Pancreas (tissue), 10 donors: Measurements from ENCODE around the gene S1PR3. TPM values are rescaled to one million over a fixed set of nuclear protein-coding genes. Genes with fewer than 3 reads are reported as not detected.

Source experiments
- ATAC-seq, 4 donors: fragments of 200-7000 bp; cut with Tn5 transposase; one replicate each; pipeline versions ENCODE4 v1.8.0 to v1.9.1; 2020; ENCODE audit warnings: mild to moderate bottlenecking in 4 of 4, moderate library complexity in 4 of 4
- DNase-seq, 6 donors: peaks; one replicate each; pipeline ENCODE4 v3.0.0-alpha.2; 2020
- FAIRE-seq: peaks from 2 replicates; lab custom pipeline; 2012; peaks lifted over from hg19 to GRCh38; lab: Jason Lieb, UNC
- H3K27ac ChIP-seq, 4 donors: fragments of 200-600 bp; sonication (generic); 1 replicate in 3 of 4; 2 replicates in 1 of 4; pipeline versions ENCODE4 v1.5.0 to v1.8.0; 2020
- H3K27me3 ChIP-seq, 4 donors: fragments of 200-600 bp; one replicate each; pipeline ENCODE4 v1.8.0; 2021
- H3K36me3 ChIP-seq, 3 donors: fragments of 200-600 bp; sonication (generic) in 1 of 3; one replicate each; pipeline versions ENCODE4 v1.5.0 to v1.8.0; 2020 to 2021
- H3K4me1 ChIP-seq, 3 donors: fragments of 200-600 bp; one replicate each; pipeline ENCODE4 v1.8.0; 2021
- H3K4me3 ChIP-seq, 4 donors: fragments of 200-600 bp; sonication (generic) in 2 of 4; one replicate each; pipeline versions ENCODE4 v1.5.0 to v1.8.0; 2020 to 2021
- H3K9me3 ChIP-seq, 4 donors: fragments of 200-600 bp; one replicate each; pipeline ENCODE4 v1.8.0; 2021
- WGBS, 2 donors: extraction: QIAGEN DNeasy Blood & Tissue Kit; methylation state at CpG; one replicate each; pipeline ENCODE4 v1.1.7; 2013; 5-methylcytosine and 5-hydroxymethylcytosine counted together
- intact Hi-C, 3 donors: fragments of 100-400 bp; cut with DNase I; formaldehyde crosslinking; loops; one replicate each; pipeline versions ENCODE4 v1.11.1 to v1.14.2; 2022
- polyA plus RNA-seq, 2 donors: library from polyadenylated mRNA; stranded (reverse); fragments of 200-250 nt; gene quantifications; one replicate each; pipeline ENCODE4 v1.2.3, GENCODE V29; 2013
- total RNA-seq, 6 donors: library from RNA; stranded (reverse); fragmentation: NEBNext Ultra II Directional in 4 of 6; extraction: Animal tissue kit (Norgen Biotek cat#: 25700) in 4 of 6; gene quantifications; one replicate each; pipeline versions ENCODE4 v1.2.1 to v1.2.4, GENCODE V29; 2021 to 2023
- TF ChIP-seq, protein P1 (sequence below), 4 donors: fragments of 200-600 bp; sonication (generic) in 3 of 4; IDR thresholded peaks; one replicate each; pipeline versions ENCODE4 v1.5.0 to v1.8.0; 2021; ENCODE audit warnings: antibody characterized with exemption in 4 of 4
- donor health status: healthy with polysubstance abuse.
- donor health status: DM: no; HTN: no; CAD: no; lungs with moderate emphysema.
- donor health status: DM: no; HTN: no; CAD: no.
- donor health status: control.
- donor health status: control.
- donor health status: Bipolar disorder and iron deficiency.
- donor health status: DM: yes; HTN: yes; CAD: no.
- donor health status: DM: no; HTN: no; CAD: no.
- donor health status: DM: no; HTN: no; CAD: no.
- donor health status: DM: yes; HTN: yes; CAD: no.

Gene S1PR3
- total and polyA plus RNA-seq, 8 donors = 1.4 to 4.1 (median 2.2) TPM

DNA sequence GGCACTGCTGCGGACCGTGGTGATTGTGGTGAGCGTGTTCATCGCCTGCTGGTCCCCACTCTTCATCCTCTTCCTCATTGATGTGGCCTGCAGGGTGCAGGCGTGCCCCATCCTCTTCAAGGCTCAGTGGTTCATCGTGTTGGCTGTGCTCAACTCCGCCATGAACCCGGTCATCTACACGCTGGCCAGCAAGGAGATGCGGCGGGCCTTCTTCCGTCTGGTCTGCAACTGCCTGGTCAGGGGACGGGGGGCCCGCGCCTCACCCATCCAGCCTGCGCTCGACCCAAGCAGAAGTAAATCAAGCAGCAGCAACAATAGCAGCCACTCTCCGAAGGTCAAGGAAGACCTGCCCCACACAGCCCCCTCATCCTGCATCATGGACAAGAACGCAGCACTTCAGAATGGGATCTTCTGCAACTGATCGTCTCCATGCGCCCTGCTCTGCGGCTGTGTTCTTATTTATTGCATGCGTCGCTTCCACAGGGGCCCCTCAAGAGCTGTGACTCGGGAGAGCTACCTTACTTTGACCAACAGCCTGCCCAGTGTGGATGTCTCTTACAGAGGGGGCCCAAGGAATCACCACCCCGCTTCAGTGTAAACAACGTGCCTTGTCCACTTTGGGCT lies 10.8 kb downstream of the S1PR3 start:
- no peaks in the 10 kb centered on the region for H3K27me3 ChIP-seq
- no peak overlapping the region for H3K4me3 ChIP-seq
- FAIRE-seq = no peak
- H3K4me1 ChIP-seq = peaks cover 0 to 14% (median 8%) of the 10 kb centered on the region in 3 donors
- DNase-seq = no peak
- no peaks in the 10 kb centered on the region for H3K36me3 ChIP-seq
- 92% methylated on average over 27 of the region's 27 CpGs for WGBS, 2 donors
- TF ChIP-seq, protein P1, sequence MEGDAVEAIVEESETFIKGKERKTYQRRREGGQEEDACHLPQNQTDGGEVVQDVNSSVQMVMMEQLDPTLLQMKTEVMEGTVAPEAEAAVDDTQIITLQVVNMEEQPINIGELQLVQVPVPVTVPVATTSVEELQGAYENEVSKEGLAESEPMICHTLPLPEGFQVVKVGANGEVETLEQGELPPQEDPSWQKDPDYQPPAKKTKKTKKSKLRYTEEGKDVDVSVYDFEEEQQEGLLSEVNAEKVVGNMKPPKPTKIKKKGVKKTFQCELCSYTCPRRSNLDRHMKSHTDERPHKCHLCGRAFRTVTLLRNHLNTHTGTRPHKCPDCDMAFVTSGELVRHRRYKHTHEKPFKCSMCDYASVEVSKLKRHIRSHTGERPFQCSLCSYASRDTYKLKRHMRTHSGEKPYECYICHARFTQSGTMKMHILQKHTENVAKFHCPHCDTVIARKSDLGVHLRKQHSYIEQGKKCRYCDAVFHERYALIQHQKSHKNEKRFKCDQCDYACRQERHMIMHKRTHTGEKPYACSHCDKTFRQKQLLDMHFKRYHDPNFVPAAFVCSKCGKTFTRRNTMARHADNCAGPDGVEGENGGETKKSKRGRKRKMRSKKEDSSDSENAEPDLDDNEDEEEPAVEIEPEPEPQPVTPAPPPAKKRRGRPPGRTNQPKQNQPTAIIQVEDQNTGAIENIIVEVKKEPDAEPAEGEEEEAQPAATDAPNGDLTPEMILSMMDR (IDR thresholded peaks at IDR 0.05) = no peak
- H3K27ac ChIP-seq = no peak overlapping the region
- H3K9me3 ChIP-seq = no peaks in the 10 kb centered on the region
- intact Hi-C loops = loop anchor here in 2 of 3 donors (5.0 kb wide), 1 partner anchor 410 kb away; no protein-coding TSS in a partner anchor
- no peak for ATAC-seq

DNA sequence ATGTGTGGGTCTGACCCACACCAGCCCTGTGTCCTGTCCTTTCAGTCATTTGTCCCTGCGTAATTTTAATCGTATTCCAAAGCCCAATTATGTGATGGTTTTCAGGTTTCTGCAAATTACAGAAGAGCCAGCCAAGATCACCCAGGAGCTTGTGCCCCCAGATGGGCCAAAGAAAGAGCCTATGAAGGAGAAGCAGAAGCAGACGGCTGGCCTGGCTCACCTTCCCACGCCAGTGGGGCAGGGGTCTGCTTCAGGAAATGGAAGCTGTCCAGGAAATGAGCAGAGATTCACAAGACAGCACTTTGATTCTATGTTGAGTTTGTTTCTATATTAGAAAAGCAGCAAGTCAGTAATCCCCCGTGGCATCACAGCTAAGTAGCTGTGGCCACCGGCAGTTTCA lies 11.7 kb downstream of the S1PR3 start:
- DNase-seq = no peak

DNA sequence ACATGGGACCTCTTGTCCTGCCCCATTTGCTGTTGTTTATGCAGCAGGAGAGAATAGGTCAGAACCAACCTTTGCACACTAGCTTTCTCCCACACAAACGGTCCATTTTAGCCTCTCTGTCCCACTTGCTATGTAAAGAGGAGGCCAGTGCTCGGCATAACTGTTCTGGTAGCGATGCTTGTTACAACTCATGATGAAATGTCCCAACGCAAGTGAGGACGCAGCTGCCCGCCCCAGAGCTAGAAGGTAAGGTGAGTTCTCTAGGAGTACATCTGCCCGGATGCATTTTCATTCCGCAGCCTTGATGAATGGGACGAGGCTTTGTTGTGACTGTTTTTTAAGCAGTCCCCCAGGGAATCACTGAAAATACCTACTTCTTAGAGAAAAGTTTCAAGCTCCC lies 14.1 kb downstream of the S1PR3 start:
- ATAC-seq = no peak
- peaks cover 0 to 5% (median 0%) of the 10 kb centered on the region in 3 donors for H3K4me1 ChIP-seq

More for the DNA sequence above, 11.7 kb downstream of the S1PR3 start:
- intact Hi-C loops = loop anchor here in 2 of 3 donors (5.0 kb wide), 1 partner anchor 411 kb away; no protein-coding TSS in a partner anchor
- Histone ChIP-seq H3K27me3 (no peaks in the 10 kb centered on the region), H3K4me3 (no peak overlapping the region), H3K36me3 (no peaks in the 10 kb centered on the region), H3K9me3 (no peaks in the 10 kb centered on the region), H3K27ac (no peak overlapping the region), H3K4me1 (peaks cover 0 to 14% (median 8%) of the 10 kb centered on the region in 3 donors)
- FAIRE-seq (no peak), ATAC-seq (no peak)
- WGBS, 2 donors = 88 to 92% methylated on average over 6 of the region's 6 CpGs
- TF ChIP-seq, protein P1 (IDR thresholded peaks at IDR 0.05) = no peak

DNA sequence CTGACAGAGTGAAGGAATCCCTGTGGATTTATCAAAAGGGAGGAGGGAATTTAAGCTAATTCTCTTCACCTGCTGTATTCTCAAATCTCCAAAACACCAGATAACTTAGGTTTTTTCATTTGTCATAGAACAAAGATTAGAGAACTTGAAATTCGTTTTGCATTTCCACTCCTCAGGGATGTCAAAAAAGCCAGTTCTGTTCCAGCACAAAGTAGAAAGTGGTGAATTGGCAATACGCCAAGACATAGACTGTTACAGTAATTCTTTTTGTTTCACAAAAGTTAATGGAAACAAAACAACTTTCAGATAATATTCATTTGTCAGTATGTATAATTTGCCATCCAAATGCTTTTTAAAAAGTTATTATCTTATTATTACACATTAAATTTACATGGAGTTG lies 15.0 kb downstream of the S1PR3 start:
- Histone ChIP-seq H3K4me3 (no peak overlapping the region), H3K9me3 (no peaks in the 10 kb centered on the region), H3K36me3 (no peaks in the 10 kb centered on the region), H3K27ac (no peak overlapping the region), H3K4me1 (no peaks in the 10 kb centered on the region), H3K27me3 (no peaks in the 10 kb centered on the region)
- 11 to 18% methylated on average over 2 of the region's 2 CpGs for WGBS, 2 donors
- TF ChIP-seq, protein P1 (IDR thresholded peaks at IDR 0.05) = no peak
- ATAC-seq (no peak), FAIRE-seq (peak; percentile 43), DNase-seq (no peak)
- intact Hi-C loops = no loop called here

More for the DNA sequence above, 14.1 kb downstream of the S1PR3 start:
- H3K9me3 ChIP-seq = no peaks in the 10 kb centered on the region
- H3K36me3 ChIP-seq = no peaks in the 10 kb centered on the region
- WGBS, 2 donors = 85 to 86% methylated on average over 9 of the region's 9 CpGs
- TF ChIP-seq, protein P1 (IDR thresholded peaks at IDR 0.05) = no peak
- no peak for FAIRE-seq
- no peak overlapping the region for H3K27ac ChIP-seq
- intact Hi-C loops = no loop called here
- H3K27me3 ChIP-seq = no peaks in the 10 kb centered on the region
- no peak for DNase-seq
- no peak overlapping the region for H3K4me3 ChIP-seq
